SK-N-SH treated with all-trans-retinoic acid at 6 μM for 48 hours (cell line): ENCODE results near the gene TLE7.

Experiments used
- ARNTL ChIP-seq: fragments of 450-650 bp; formaldehyde crosslinking; IDR thresholded peaks from 2 replicates; pipeline ENCODE4 v1.5.0; 2020; ENCODE audit warnings: low read depth, mild to moderate bottlenecking, moderate library complexity, borderline replicate concordance
- CREB5 ChIP-seq: fragments of 250-450 bp; sonication (Bioruptor Pico); IDR thresholded peaks from 2 replicates; pipeline ENCODE4 v1.5.1; 2020; ENCODE audit warnings: low read depth, mild to moderate bottlenecking, moderate library complexity
- CSDC2 ChIP-seq: fragments of 250-450 bp; sonication (Bioruptor Pico); IDR thresholded peaks from 2 replicates; pipeline ENCODE4 v1.5.0; 2020; ENCODE audit warnings: mild to moderate bottlenecking, moderate library complexity
- ESRRG ChIP-seq: fragments of 250-450 bp; sonication (Bioruptor Pico); IDR thresholded peaks from 2 replicates; pipeline ENCODE4 v1.6.1; 2021; ENCODE audit warnings: mild to moderate bottlenecking
- GLIS3 ChIP-seq: fragments of 250-450 bp; sonication (Bioruptor Pico); IDR thresholded peaks from 2 replicates; pipeline ENCODE4 v1.5.0; 2020; ENCODE audit warnings: mild to moderate bottlenecking, moderate library complexity
- ISL1 ChIP-seq: fragments of 250-450 bp; sonication (Bioruptor Pico); IDR thresholded peaks from 2 replicates; pipeline ENCODE4 v2.1.2; 2022; ENCODE audit warnings: mild to moderate bottlenecking, moderate library complexity
- PATZ1 ChIP-seq: fragments of 250-450 bp; sonication (Bioruptor Pico); IDR thresholded peaks from 2 replicates; pipeline ENCODE4 v1.8.0; 2020; ENCODE audit warnings: mild to moderate bottlenecking, moderate library complexity, borderline replicate concordance
- RARB ChIP-seq: fragments of 250-450 bp; sonication (Bioruptor Pico); IDR thresholded peaks from 2 replicates; pipeline ENCODE4 v1.8.0; 2021; ENCODE audit warnings: mild to moderate bottlenecking, moderate library complexity
- TOX ChIP-seq: fragments of 250-450 bp; sonication (Bioruptor Pico); IDR thresholded peaks from 2 replicates; pipeline ENCODE4 v1.8.0; 2021; ENCODE audit warnings: mild to moderate bottlenecking, moderate library complexity, borderline replicate concordance
- ZC3H10 ChIP-seq: fragments of 250-450 bp; sonication (Bioruptor Pico); IDR thresholded peaks from 2 replicates; pipeline ENCODE4 v1.5.1; 2021; ENCODE audit warnings: mild to moderate bottlenecking, moderate library complexity
- ZFP3 ChIP-seq: fragments of 250-450 bp; sonication (Bioruptor Pico); IDR thresholded peaks from 2 replicates; pipeline ENCODE4 v1.5.0; 2020; ENCODE audit warnings: mild to moderate bottlenecking, moderate library complexity
- ZFP30 ChIP-seq: fragments of 450-650 bp; formaldehyde crosslinking; IDR thresholded peaks from 2 replicates; pipeline ENCODE4 v1.5.0; 2022; ENCODE audit warnings: mild to moderate bottlenecking, moderate library complexity
- TF ChIP-seq, protein P1 (sequence below): fragments of 250-450 bp; sonication (Bioruptor Pico); IDR thresholded peaks from 2 replicates; pipeline ENCODE4 v1.5.0; 2020; ENCODE audit warnings: mild to moderate bottlenecking, moderate library complexity
- TF ChIP-seq, protein P2 (sequence below): fragments of 250-450 bp; sonication (Bioruptor Pico); IDR thresholded peaks from 2 replicates; pipeline ENCODE4 v1.8.0; 2021; ENCODE audit warnings: low read depth, mild to moderate bottlenecking, moderate library complexity, borderline replicate concordance

DNA sequence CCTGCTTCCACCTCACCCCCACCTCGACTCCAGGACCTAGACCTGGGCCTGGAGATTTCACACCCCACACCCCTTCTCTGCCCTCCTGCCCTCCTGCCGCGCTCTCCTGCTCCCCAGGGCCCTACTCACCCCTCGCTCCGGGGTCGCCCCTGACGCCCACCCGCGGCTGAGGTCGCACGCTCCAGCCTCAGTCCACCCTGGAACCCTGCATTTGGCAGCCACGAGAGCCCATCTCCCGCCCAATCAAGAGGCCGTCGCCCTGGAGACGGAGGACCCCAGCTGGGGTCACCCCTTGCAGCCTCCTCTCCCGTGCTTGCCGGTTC lies 16.1 kb downstream of the TLE7 start:
- no peak for TF ChIP-seq ZFP30
- no peak for TF ChIP-seq ZFP3 (CRISPR knock-in tag)
- TF ChIP-seq CSDC2 (CRISPR knock-in tag) = no peak
- TF ChIP-seq CREB5 (CRISPR knock-in tag) = no peak
- no peak for TF ChIP-seq ESRRG
- TF ChIP-seq, protein P1, sequence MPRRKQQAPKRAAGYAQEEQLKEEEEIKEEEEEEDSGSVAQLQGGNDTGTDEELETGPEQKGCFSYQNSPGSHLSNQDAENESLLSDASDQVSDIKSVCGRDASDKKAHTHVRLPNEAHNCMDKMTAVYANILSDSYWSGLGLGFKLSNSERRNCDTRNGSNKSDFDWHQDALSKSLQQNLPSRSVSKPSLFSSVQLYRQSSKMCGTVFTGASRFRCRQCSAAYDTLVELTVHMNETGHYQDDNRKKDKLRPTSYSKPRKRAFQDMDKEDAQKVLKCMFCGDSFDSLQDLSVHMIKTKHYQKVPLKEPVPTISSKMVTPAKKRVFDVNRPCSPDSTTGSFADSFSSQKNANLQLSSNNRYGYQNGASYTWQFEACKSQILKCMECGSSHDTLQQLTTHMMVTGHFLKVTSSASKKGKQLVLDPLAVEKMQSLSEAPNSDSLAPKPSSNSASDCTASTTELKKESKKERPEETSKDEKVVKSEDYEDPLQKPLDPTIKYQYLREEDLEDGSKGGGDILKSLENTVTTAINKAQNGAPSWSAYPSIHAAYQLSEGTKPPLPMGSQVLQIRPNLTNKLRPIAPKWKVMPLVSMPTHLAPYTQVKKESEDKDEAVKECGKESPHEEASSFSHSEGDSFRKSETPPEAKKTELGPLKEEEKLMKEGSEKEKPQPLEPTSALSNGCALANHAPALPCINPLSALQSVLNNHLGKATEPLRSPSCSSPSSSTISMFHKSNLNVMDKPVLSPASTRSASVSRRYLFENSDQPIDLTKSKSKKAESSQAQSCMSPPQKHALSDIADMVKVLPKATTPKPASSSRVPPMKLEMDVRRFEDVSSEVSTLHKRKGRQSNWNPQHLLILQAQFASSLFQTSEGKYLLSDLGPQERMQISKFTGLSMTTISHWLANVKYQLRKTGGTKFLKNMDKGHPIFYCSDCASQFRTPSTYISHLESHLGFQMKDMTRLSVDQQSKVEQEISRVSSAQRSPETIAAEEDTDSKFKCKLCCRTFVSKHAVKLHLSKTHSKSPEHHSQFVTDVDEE = no peak
- no peak for TF ChIP-seq RARB (CRISPR knock-in tag)
- no peak for TF ChIP-seq PATZ1 (CRISPR knock-in tag)
- TF ChIP-seq, protein P2, sequence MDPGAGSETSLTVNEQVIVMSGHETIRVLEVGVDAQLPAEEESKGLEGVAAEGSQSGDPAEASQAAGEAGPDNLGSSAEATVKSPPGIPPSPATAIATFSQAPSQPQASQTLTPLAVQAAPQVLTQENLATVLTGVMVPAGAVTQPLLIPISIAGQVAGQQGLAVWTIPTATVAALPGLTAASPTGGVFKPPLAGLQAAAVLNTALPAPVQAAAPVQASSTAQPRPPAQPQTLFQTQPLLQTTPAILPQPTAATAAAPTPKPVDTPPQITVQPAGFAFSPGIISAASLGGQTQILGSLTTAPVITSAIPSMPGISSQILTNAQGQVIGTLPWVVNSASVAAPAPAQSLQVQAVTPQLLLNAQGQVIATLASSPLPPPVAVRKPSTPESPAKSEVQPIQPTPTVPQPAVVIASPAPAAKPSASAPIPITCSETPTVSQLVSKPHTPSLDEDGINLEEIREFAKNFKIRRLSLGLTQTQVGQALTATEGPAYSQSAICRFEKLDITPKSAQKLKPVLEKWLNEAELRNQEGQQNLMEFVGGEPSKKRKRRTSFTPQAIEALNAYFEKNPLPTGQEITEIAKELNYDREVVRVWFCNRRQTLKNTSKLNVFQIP = no peak
- TF ChIP-seq GLIS3 = no peak
- no peak for TF ChIP-seq ISL1 (CRISPR knock-in tag)
- TF ChIP-seq ARNTL (CRISPR knock-in tag) = no peak
- TF ChIP-seq ZC3H10 (CRISPR knock-in tag) = no peak
- TF ChIP-seq TOX = no peak
